A673 (cell line): ENCODE measurements around the gene TLX3. TPM values are rescaled to one million over a fixed set of nuclear protein-coding genes. Genes with fewer than 3 reads are reported as not detected.

Experiments
- BruUV-seq: library from RNA; stranded (reverse); fragments of 400-500 nt; replicated peaks from 2 replicates; lab custom pipeline; 2021; lab: Mats Ljungman, UMichigan
- CTCF ChIA-PET: fragments of 300-600 bp; sonication (Branson Sonifier 250); formaldehyde crosslinking; loops from one replicate; lab custom pipeline; 2022; ENCODE audit warnings: antibody characterized with exemption; lab: Charles Lee
- POLR2A ChIA-PET: fragments of 300-600 bp; sonication (Branson Sonifier 250); formaldehyde crosslinking; loops from one replicate; lab custom pipeline; 2022; ENCODE audit warnings: antibody characterized with exemption; ENCODE audit not compliant: low non-redundant PET; lab: Charles Lee
- DNase-seq: peaks from one replicate; pipeline ENCODE4 v3.0.0-alpha.2; 2015; ENCODE audit warnings: low spot score
- H3K27ac ChIP-seq: fragments of 200-600 bp; sonication (generic); 2 replicates; pipeline ENCODE4 v1.5.1; 2016; ENCODE audit warnings: mixed run types, low read depth, mild to moderate bottlenecking, mixed read lengths, antibody characterized with exemption, low read length; ENCODE audit not compliant: poor library complexity, severe bottlenecking
- H3K27me3 ChIP-seq: fragments of 200-600 bp; sonication (generic); replicated peaks from 2 replicates; pipeline ENCODE4 v1.6.1; 2017; ENCODE audit warnings: mixed run types, low read depth, mild to moderate bottlenecking, mixed read lengths, antibody characterized with exemption, low read length; ENCODE audit not compliant: insufficient read depth, poor library complexity
- H3K36me3 ChIP-seq: fragments of 200-600 bp; sonication (generic); 2 replicates; pipeline ENCODE4 v1.6.1; 2016; ENCODE audit warnings: mixed run types, mild to moderate bottlenecking, mixed read lengths, antibody characterized with exemption, low read length; ENCODE audit not compliant: insufficient read depth, poor library complexity, severe bottlenecking
- H3K4me1 ChIP-seq: fragments of 200-600 bp; sonication (generic); 2 replicates; pipeline ENCODE4 v1.6.1; 2017; ENCODE audit warnings: mixed run types, mild to moderate bottlenecking, mixed read lengths, antibody characterized with exemption, low read length; ENCODE audit not compliant: insufficient read depth, poor library complexity, severe bottlenecking
- H3K4me3 ChIP-seq: fragments of 200-600 bp; sonication (generic); 2 replicates; pipeline ENCODE4 v1.5.1; 2016; ENCODE audit warnings: low read depth, mixed run types, mild to moderate bottlenecking, mixed read lengths, low read length; ENCODE audit not compliant: poor library complexity, severe bottlenecking
- H3K9me3 ChIP-seq: fragments of 200-600 bp; sonication (generic); 2 replicates; pipeline ENCODE4 v1.6.1; 2016; ENCODE audit warnings: mixed run types, low read depth, mild to moderate bottlenecking, mixed read lengths, antibody characterized with exemption, low read length; ENCODE audit not compliant: poor library complexity, severe bottlenecking
- EZH2 ChIP-seq: fragments of 200-600 bp; sonication (generic); IDR thresholded peaks from 2 replicates; pipeline ENCODE4 v1.6.1; 2017; ENCODE audit warnings: borderline replicate concordance, low read depth, mild to moderate bottlenecking, mixed read lengths, antibody characterized with exemption, low read length; ENCODE audit not compliant: poor library complexity, severe bottlenecking
- intact Hi-C: fragments of 100-400 bp; cut with micrococcal nuclease; formaldehyde crosslinking; loops from one replicate; pipeline ENCODE4 v1.10.0; 2022; ENCODE audit not compliant: unreplicated experiment
- total RNA-seq: library from RNA; stranded (reverse); gene quantifications from 2 replicates; pipeline ENCODE4 v1.2.3, GENCODE V29; 2021
- TF ChIP-seq, protein P1 (sequence below): fragments of 300-800, 200-600 bp; sonication (generic); conservative IDR thresholded peaks from 2 replicates; pipeline ENCODE4 v1.5.1; 2017; ENCODE audit warnings: low read depth, mild to moderate bottlenecking, antibody characterized with exemption, low read length, moderate library complexity, mixed read lengths

Gene TLX3
- total RNA-seq, 1 experiment from 2014 or later, result not detected

DNA sequence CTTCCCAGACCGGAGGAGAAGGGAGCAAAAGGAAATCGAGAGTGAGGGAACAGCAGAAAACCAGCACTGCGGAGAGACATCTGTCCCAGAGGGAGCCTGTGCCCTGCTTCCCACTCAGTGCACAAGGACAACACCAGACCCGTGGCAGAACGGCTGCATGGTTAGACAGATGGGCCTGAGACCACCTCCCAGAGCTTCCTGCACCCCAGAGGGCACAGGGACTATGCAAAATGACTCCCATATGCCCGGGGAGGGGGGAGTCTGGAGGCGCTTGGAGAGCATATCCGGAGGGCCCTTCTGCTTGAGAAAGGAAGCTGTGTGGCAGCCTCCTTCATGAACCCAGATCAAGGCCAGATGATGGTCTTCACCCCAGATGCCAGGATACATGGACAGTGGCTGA, 26.6 kb downstream of the TLX3 start:
- Histone ChIP-seq H3K4me3 (no peak overlapping the region), H3K9me3 (no peaks in the 10 kb centered on the region), H3K4me1 (no peaks in the 10 kb centered on the region), H3K27me3 (peaks cover 67% of the 10 kb centered on the region), H3K36me3 (no peaks in the 10 kb centered on the region), H3K27ac (no peak overlapping the region)
- DNase-seq, result no peak
- POLR2A ChIA-PET, result no interaction called here
- BruUV-seq, result no TSS peak
- intact Hi-C loops, result loop anchor here (5.0 to 10.0 kb wide), 2 partner anchors 63 to 691 kb away; no protein-coding TSS in a partner anchor
- CTCF ChIA-PET, result no interaction called here
- TF ChIP-seq, protein P1, sequence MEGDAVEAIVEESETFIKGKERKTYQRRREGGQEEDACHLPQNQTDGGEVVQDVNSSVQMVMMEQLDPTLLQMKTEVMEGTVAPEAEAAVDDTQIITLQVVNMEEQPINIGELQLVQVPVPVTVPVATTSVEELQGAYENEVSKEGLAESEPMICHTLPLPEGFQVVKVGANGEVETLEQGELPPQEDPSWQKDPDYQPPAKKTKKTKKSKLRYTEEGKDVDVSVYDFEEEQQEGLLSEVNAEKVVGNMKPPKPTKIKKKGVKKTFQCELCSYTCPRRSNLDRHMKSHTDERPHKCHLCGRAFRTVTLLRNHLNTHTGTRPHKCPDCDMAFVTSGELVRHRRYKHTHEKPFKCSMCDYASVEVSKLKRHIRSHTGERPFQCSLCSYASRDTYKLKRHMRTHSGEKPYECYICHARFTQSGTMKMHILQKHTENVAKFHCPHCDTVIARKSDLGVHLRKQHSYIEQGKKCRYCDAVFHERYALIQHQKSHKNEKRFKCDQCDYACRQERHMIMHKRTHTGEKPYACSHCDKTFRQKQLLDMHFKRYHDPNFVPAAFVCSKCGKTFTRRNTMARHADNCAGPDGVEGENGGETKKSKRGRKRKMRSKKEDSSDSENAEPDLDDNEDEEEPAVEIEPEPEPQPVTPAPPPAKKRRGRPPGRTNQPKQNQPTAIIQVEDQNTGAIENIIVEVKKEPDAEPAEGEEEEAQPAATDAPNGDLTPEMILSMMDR, result no peak
- TF ChIP-seq EZH2, result no peak

DNA sequence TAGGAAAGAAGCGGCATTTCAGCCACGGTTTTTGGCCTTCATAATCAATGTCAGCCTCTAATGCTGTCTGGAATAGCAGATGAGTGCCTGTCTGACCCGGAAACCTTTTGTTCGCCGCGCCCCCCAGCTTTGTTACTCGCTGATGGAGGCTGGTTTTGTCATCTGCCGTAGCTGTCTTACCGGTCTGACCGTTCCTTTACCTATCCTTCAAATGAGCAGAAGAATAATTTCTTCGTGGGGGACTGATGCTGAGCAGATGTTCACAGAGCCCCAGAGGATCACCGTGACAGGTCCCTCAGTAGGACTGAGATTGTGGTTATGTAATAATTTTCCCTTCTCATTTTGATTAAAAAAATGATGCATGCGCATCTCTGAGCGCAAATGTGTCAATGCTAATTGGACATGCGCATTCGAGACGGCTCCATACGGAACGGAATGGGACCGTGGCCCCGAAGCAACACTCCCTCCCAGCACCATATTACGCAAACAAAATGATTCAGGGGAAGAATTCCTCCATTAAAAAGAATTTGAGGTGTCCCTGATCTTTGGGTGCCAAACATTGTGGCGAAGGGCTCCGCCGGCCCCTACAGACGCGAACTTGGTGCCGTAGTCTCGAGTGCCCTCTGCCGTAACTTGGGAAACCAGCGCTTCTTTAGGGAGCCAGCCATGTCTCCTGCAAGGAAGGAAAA, 27.6 kb downstream of the TLX3 start:
- ChIA-PET POLR2A (no interaction called here), CTCF (no interaction called here)
- Histone ChIP-seq H3K9me3 (no peaks in the 10 kb centered on the region), H3K4me3 (peak overlapping the region; percentile 35), H3K4me1 (no peaks in the 10 kb centered on the region), H3K27me3 (peaks cover 64% of the 10 kb centered on the region), H3K36me3 (no peaks in the 10 kb centered on the region), H3K27ac (no peak overlapping the region)
- intact Hi-C loops, result loop anchor here (1.0 to 10.0 kb wide), 4 partner anchors 64 to 692 kb away; no protein-coding TSS in a partner anchor
- DNase-seq, result peak; percentile 57
- TF ChIP-seq, protein P1, result peak; percentile 75
- TF ChIP-seq EZH2, result no peak
- BruUV-seq, result no TSS peak

DNA sequence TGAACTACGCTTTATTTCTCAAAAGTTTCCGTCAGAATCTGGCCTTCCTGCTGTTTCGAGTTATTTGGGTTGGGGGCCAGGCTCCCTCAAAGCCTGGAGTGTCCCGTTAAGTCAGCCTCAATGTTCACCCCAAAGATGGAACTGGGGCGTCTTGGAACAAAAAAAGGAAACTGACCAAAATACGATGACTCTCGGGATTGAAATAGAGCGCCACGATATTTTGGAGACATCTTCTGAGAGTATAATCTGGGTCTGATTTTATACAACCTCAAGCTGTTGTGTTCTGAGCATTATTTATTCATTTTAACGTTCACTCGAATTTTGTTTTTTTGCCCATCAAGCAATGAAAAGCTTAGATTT, 28.1 kb downstream of the TLX3 start:
- POLR2A ChIA-PET, result no interaction called here
- Histone ChIP-seq H3K9me3 (no peaks in the 10 kb centered on the region), H3K4me3 (peak overlapping the region; percentile 35), H3K4me1 (no peaks in the 10 kb centered on the region), H3K27ac (no peak overlapping the region), H3K36me3 (no peaks in the 10 kb centered on the region), H3K27me3 (peaks cover 62% of the 10 kb centered on the region)
- CTCF ChIA-PET, result no interaction called here
- intact Hi-C loops, result loop anchor here (1.0 to 10.0 kb wide), 4 partner anchors 65 to 692 kb away; no protein-coding TSS in a partner anchor
- TF ChIP-seq, protein P1, result no peak
- no peak for TF ChIP-seq EZH2
- no peak for DNase-seq
- no TSS peak for BruUV-seq
